Right renal cortex interstitium (tissue), 3 donors: Measurements from ENCODE around the gene TPM4. TPM values are rescaled to one million over a fixed set of nuclear protein-coding genes. Genes with fewer than 3 reads are reported as not detected.
A peak's percentile ranks its signal among the peaks of the same experiment; 100 is the strongest.

ENCODE experiments used
- DNase-seq, 3 donors: peaks; one replicate each; pipeline ENCODE4 v3.0.0-alpha.2; 2013; ENCODE audit warnings: low read depth in 3 of 3, low spot score in 2 of 3
- polyA plus RNA-seq, 3 donors: library from polyadenylated mRNA; unstranded; fragments of 120-200 nt; gene quantifications; one replicate each; pipeline ENCODE4 v1.2.1, GENCODE V29; 2013; ENCODE audit not compliant: insufficient read length in 3 of 3

Gene TPM4
- polyA plus RNA-seq, 3 donors, result 515 to 565 (median 554) TPM

DNA sequence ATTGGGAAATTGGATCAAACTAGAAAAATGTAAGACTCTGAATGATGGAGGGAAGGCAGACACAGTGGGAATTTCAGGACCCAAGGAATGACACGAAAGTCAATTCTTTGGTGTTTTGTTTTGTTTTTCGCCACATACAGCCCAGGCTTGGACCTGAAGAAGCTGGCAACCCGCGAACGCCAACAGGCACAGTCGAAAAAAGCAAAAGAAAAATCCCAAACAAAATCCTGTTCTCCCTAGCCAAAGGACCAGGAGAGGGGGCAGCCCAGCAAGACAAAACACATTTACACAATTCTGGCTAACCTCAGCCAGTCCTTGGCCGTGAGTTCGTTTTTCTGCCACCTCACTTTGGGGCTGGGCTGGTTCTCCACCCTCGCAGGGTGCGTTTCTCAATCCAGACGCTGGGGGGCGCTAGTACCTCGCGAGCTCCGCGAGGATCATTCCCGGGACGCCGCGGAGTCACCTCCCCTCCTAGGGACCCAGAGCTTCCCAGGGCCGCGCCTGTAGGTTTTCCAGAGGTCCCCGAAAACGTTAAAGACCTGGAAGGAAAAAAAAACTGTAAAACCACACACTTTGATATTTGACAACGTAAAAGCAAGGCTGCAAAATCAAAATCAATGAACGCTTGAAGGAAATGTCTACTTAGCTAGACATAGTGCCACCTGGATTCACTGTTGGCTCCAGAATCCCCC, 34.9 kb upstream of the TPM4 start:
- DNase-seq, result peak; percentile 30 to 40 (median 39)

DNA sequence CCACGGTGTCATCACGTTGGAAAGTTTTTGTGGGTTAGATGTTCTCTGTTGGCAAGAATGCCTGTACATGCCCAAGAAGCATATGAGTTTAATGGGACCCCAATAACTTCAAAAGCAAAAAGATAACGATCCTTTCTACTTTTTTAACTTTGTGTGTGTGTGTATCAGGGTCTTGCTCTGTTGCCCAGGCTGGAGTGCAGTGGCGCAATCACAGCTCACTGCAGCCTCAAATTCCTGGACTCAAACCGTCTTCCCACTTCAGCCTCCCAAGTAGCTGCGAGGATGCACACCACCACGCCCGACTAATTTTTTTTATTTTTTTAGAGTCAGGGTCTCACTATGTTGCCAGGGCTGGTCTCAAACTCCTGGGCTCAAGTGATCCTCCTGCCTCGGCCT, 34.3 kb upstream of the TPM4 start:
- DNase-seq, result no peak

DNA sequence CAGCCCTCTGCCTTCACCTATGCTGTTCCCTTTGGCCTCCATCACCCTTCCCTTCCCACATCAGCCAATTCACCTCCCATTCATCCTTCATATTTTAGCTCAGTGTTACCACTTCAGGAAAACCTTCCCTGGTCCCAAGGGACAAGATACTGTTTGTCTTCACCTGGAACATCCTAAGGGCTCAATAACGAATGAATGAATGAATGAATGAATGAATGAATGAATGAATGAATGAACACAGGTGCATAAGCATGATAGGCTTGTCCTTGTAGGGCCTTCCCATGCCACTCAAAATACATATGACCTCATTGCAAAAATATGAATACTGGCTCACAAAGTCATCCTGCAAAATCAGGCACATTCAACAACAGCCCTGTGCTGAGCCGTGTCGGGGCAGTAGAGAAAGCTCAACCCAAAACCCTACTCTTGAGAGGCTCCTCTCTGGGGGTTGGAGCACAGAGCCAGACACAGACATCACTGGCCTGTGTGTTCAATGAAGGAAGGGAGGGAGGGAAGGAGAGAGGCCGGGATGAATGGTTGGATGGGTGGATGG, 33.7 kb upstream of the TPM4 start:
- no peak for DNase-seq

DNA sequence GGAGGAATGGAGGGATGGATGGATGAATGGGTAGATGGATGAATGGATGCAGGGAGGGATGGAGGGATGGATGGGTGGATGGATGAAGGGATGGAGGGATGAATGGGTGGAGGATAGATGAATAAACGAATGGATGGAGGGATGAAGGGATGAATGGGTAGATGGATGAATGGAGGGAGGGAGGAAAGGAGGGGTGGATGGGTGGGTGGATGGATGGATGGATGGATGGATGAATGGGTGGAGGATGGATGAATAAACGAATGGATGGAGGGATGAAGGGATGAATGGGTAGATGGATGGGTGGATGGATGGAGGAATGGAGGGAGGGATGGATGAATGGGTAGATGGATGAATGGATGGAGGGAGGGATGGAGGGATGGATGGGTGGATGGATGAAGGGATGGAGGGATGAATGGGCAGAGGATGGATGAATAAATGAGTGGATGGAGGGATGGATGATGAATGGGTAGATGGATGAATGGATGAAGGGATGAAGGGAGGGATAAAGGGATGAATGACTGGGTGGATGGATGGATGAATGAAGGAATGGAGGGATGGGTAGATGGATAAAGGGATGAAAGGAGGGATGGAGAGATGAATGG, 33.0 kb upstream of the TPM4 start:
- no peak for DNase-seq

DNA sequence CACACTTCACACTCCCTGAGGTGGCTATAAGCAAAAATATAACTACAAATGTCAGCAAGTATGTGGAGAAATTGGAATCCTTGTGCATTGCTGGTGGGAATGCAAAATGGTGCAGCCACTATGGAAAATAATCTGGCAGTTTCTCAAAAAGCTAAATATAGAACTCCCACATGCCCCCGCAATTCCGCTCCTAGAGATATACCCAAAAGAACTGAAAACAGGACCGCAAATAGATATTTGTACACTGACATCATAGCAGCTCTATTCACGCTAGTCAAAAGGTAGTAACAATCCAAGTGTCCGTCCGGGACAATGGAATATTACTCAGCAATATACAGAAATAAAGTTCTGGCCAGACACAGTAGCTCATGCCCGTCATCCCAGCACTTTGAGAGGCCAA, 31.5 kb upstream of the TPM4 start:
- no peak for DNase-seq

DNA sequence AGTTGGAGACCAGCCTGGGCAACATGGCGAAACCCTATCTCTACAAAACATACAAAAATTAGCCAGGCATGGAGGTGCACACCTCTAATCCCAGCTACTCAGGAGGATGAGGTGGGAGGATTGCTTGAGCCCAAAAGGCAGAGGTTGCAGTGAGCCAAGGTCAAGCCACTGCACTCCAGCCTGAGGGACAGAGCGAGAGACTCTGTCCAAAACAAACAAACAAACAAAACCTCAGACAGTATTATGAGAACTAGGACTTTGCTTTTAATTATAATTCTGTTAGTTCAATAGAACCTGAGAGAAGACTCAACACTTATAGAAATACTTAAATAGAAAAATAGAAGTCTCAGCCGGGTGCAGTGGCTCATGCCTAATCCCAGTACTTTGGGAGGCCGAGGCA, 31.1 kb upstream of the TPM4 start:
- DNase-seq, result no peak

DNA sequence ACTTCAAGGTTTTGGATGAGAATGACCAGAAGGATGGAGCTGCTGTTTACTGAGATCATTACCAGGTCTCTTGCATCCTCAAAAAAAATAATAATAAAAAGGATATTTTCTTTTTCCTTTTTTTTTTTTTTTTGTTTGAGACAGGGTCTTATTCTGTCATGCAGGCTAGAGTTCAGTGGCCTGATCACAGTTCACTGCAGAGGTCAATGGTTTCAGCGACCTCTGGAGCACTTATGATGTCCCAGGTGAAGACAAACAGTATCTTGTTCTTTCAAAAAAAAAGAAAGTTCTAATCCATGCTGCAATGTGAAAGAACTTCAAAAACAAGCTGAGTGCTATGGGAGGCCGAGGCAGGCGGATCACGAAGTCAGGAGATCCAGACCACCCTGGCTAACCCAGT, 30.4 kb upstream of the TPM4 start:
- DNase-seq, result no peak

DNA sequence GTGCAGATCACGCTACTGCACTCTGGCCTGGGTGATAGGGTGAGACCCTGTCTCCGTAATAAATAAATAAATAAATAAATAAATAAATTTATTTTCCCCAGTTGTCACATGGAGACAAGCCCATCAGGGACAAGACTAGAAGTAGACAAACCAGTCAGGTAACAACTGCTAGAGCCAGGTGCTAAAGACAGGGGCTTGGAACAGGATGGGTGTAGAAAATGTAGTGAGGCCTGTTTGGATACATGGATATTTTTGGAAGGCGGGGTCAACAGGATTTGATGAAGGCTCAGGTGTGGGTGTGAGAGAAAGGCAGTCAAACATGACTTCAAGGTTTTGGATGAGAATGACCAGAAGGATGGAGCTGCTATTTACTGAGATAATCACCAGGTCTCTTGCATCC, 27.7 kb upstream of the TPM4 start:
- no peak for DNase-seq

DNA sequence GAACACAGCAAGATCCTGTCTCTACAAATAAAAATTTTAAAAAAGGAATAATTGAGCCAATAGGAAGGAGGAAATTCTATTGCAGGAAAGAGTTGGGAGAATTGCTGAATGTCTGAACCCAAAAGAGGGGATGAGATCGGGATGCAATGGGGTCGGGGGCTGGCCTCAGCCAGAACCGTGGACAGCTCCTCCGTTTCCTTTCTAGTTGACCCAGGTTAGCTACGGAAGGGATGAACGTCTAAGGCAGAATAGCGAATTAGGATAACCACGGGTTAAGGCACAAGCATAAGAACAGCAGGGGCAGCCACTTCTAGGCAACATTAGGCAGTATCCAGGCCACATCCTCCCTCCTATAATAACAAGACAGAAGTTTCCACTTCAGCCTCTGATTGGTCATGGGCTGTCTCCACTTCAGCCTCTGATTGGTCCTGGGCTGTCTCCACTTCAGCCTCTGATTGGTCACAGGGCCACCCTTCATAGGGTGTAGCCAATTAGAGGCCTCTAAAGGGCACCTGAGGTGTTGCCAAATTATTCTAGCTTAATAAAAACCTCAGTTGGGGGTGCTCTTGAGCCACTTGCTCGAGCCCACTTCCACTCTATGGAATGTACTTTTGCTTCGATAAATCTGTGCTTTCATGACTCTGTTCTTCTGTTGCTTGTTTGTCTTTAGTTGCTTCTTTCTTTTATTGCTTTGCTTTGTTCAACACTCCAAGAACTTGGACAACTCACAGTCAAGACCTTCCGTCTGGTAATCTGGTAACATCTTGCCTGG, 24.9 kb upstream of the TPM4 start:
- DNase-seq, result no peak

DNA sequence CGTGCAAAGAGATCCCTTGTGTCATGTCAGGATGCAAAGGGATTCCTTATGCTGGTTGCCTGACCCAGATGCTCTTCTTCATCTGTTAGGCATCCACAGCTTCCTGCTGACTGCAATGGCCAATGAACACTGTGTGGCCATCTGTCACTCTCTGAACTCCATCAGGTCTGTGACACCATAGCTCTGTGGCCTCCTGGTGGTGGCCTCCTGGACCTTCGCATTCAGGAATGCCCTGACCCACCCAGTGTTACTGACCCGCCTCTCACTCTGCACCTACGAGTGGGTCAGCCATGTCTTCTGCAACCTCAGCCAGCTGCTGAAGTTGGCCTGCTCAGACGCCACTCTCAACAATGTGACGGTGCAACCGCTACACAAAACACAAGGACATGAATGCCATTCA, 23.9 kb upstream of the TPM4 start:
- no peak for DNase-seq

DNA sequence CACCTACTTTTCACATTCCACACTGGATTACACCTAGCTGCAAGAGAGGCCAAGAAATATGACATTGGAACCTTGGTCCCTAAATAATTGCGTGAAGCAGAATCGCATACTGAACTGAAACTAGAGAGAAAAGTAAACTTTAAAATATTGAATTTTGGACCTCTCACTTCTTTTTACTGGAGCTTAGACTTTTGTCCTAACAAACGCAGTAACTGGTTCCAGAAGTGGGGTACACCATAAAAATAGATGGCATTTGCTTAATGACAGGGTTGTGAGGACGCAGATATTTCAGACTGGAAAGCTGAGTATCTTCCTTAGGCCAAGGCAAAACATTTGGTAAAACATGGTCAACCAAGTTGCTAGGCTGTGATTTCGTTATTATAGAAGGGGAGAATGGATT, 19.2 kb upstream of the TPM4 start:
- DNase-seq, result no peak

DNA sequence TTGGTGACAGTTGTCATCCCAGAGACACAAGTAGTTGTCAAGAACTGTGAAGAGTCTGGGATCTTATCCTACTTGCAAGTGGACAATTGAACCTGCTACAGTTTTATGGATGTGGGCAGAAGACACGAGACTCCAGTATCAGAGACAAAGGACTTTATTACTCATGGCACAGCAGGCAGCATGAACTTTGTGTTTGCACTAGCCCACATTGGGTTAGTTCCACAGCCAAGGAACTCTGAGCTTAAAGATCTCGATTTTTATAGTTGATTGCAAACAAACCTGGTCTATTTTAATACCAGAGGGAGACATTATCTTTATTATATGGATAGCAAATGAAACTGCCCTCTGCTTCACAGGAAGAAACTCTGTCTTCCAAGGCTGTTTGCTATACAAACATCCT, 16.0 kb upstream of the TPM4 start:
- DNase-seq, result no peak

DNA sequence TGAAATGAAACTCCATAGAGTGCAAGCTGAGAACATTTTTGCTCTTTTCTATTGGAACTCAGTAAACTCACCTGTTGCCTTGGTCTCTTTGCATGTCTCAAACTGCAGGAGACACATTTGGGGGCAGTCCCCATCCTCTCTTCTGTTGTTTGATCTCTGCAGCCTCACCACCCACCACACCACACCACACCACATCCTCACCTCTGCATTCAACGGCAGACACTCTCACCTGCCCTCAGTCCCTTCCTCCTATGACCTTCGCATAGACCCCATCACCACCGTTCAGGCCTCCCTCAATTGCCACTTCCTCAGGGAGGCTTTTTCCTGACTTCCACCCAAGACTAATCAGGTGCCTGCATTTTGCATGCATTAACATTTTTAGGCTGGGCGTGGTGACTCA, 14.4 kb upstream of the TPM4 start:
- DNase-seq, result no peak

DNA sequence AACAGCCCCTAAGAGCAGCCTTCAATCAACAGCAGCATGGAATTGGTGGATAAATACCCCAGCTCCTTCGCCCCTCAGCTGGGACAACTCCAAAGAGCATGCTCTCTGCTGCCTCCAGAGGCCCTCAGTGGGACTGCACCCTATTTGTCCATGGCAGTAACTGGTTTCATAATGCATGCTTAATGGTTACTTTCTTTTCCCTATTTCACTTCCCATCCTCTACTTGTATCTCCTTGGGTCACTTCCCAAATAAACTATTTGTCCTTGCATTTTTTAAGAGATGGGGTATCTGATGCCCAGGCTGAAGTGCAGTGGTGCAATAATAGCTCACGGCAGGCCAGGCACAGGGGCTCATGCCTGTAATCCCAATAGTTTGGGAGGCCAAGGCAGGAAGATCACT, 13.5 kb upstream of the TPM4 start:
- no peak for DNase-seq

DNA sequence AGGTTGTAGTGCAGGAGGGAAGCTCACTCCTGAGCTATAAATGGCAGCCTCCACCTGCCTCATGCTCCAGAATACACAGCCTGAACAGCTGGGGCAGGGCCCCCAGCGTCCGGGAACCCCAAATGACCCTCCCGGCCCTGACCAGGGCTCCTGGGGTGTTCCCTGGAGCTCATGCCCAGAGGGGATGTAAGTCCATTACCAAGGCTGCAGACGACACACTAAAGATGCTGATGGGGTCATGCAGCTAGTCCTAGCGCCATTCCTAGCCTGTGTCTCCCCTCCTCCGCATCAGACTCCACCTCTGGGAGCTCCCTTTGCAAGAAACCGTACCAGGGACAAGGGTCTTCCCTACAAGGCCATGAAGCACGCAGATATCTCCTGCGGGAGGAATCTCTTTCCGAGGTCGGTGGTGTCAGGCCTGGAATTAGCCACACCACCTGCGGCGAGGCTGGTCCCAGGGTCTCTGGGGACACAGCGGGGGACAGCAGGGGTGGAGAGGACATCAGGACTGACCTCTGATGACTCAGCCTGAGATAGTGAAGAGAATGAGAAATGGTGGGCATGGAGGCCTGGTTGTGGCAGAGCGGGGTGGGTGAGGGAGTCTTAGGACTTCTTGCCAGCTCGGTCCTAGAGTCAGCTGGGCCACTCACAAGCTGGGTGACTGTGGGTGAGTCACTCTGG, 11.9 kb upstream of the TPM4 start:
- DNase-seq, result no peak

DNA sequence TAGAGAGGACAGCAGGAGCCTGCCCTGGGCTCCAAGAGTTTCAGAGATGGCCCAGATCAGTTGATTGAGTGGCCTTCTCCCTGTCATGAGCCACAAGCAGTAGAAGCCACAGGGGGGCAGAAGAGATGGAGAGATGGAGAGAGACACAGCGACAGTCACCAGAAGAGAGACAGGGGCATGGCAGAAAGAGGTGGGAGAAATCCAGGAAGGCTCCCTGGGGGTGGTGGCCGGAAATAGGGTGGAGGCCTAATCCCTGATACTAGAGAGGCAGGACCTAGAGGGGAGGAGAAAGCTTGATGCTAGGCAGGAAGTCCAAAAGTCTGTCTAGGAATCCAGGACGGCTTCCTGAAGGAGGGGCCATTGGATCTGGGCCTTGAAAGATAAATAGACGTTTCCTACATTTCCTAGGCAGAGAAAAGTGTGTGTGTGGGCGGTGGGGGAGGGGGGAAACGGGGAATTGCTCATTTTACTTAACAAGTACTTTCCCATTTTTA, 9.6 kb upstream of the TPM4 start:
- DNase-seq, result no peak

DNA sequence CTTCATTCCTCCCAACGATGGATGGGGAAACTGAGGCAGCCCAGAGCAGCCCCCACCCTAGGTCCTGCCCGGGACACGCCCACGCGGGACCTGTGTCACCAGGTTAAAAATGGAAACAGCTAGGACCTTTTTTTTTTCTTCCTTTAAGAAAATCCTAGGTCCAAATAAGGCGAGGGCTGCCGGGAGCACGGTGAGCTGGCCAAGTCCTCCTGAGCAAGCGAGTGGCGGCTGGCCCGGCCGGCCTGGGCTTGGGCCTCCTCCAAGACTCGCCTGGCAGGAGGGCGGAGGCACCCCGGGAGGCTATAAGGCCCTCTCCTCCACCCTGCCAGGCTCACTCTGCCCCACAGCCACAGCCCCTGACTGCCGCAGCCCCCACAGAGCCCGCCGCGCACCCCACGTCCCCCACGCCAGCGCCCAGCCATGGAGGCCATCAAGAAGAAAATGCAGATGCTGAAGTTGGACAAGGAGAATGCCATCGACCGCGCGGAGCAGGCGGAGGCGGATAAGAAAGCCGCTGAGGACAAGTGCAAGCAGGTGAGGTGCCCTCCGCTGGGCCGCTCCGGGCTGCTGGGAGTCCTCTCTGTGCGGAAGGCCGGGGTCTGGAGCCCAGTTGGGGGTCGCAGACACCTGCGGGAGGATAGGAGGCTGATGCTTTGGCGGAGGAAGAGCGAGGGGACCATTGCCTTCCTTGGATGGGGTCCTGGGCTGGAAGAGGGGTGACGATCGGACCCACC, 8.9 kb upstream of the TPM4 start:
- DNase-seq, result no peak

DNA sequence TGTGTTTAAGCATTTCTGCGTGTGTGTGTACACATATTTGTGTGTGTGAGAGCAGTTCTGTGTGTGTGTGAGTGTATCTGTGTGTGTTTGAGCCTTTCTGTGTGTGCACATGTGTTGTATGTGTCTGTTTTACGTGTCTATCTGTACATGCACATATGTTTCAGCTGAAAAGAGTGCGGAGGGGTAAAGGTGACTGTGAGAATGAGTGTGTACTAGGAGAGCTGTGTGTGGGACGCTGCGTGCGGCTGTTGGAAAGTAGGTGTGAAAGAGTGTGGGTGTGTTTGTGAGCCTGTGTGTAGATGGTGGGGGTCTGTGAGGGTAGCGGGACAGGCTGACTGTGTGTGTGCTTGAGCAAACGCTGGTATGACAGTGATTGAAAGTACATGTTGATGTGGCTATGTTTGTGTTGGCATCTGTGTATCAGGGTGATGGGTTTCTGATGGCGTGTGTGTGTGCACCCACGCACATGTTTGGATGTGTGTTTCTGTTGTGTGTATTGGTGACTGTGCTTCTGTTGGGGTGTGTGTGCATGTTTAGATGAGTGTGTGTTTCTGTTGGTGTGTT, 7.5 kb upstream of the TPM4 start:
- no peak for DNase-seq

DNA sequence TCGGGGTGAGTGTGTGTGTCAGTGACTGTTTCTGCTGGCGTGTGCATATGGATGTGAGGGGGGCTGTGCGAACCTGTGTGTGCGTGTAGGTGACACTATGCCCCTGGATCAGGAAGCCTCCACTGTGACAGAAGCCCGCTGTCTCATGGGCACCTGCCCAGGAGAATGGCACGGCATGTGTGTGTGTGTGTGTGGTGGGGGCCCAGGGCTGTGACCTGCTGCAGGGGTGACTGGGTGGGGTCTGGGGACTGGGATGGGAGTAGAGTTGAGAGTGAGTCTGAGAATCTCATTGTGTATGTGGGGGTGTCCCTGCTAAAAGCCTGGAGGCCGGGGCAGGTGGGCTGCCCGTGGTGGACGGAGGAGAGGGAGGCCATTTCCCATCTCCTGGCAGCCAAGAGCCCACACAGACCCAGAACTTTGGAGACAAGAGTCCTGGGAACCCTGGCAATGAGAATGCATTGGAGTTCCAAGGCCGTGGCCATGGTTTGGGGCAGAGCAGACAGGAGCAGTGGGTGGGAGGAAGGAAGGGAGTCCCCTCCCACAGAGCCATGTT, 6.4 kb upstream of the TPM4 start:
- no peak for DNase-seq
